GM12878 (cell line): ENCODE results near the gene ISCU. TPM values are rescaled to one million over a fixed set of nuclear protein-coding genes. Genes with fewer than 3 reads are reported as not detected.

Experiments
- ATAC-seq: fragments of 200-7000 bp; cut with Tn5 transposase; 3 replicates; pipeline ENCODE4 v1.9.1; 2020; ENCODE audit warnings: mild to moderate bottlenecking, moderate library complexity
- BruUV-seq: library from RNA; stranded (reverse); fragments of 400-500 nt; replicated peaks from 2 replicates; lab custom pipeline; 2021; lab: Mats Ljungman, UMichigan
- CTCF ChIA-PET: fragments of 300-600 bp; sonication (Branson Sonifier 250); formaldehyde crosslinking; extraction: SDS; loops from one replicate; lab custom pipeline; 2021; ENCODE audit warnings: inconsistent platforms; lab: Yijun Ruan, JAX
- POLR2A ChIA-PET: fragments of 350-600 bp; formaldehyde crosslinking; extraction: SDS; loops from one replicate; lab custom pipeline; 2021; ENCODE audit warnings: inconsistent platforms; lab: Charles Lee
- RAD21 ChIA-PET: fragments of 300-600 bp; sonication (Branson Sonifier 250); formaldehyde crosslinking; loops from one replicate; lab custom pipeline; 2023; ENCODE audit warnings: antibody characterized with exemption; ENCODE audit not compliant: unreplicated experiment; lab: Charles Lee
- SMC1A ChIA-PET: fragments of 300-600 bp; sonication (Branson Sonifier 250); formaldehyde crosslinking; loops from one replicate; lab custom pipeline; 2023; ENCODE audit not compliant: unreplicated experiment, uncharacterized antibody; lab: Charles Lee
- DNase-seq: peaks from one replicate; pipeline ENCODE4 v3.0.0-alpha.2; 2011; ENCODE audit warnings: low read depth, low spot score
- FAIRE-seq: peaks from 3 replicates; lab custom pipeline; 2011; peaks lifted over from hg19 to GRCh38; lab: Jason Lieb, UNC
- H2AFZ ChIP-seq: 2 replicates; pipeline ENCODE4 v1.6.0; 2011; ENCODE audit warnings: low read depth, low read length, control low read depth; ENCODE audit not compliant: control insufficient read depth
- H3K27ac ChIP-seq: 2 replicates; pipeline ENCODE4 v1.5.1; 2011; ENCODE audit warnings: control low read depth; ENCODE audit not compliant: control insufficient read depth, insufficient read depth
- H3K27me3 ChIP-seq, 2 experiments: replicated peaks in 1 of 2; 2 replicates each; pipeline versions ENCODE4 v1.6.0 to v1.6.1; 2011; ENCODE audit warnings: low read length in 1 of 2; ENCODE audit not compliant: control insufficient read depth in 2 of 2, insufficient read depth in 2 of 2
- H3K36me3 ChIP-seq, 2 experiments: 2 replicates each; pipeline ENCODE4 v1.5.1; 2011; ENCODE audit warnings: low read length in 1 of 2; ENCODE audit not compliant: control insufficient read depth in 2 of 2, insufficient read depth in 2 of 2
- H3K4me1 ChIP-seq: 2 replicates; pipeline ENCODE4 v1.6.1; 2011; ENCODE audit warnings: mild to moderate bottlenecking, low read length, moderate library complexity, mixed read lengths; ENCODE audit not compliant: control insufficient read depth, insufficient read depth
- H3K4me2 ChIP-seq: 2 replicates; pipeline ENCODE4 v1.6.0; 2011; ENCODE audit warnings: control low read depth; ENCODE audit not compliant: control insufficient read depth, insufficient read depth
- H3K4me3 ChIP-seq: fragments of 200-600 bp; sonication (generic); 2 replicates; pipeline ENCODE4 v1.5.1; 2016
- H3K79me2 ChIP-seq: 2 replicates; pipeline ENCODE4 v1.6.0; 2011; ENCODE audit warnings: low read length; ENCODE audit not compliant: control insufficient read depth, insufficient read depth
- H3K9ac ChIP-seq: 2 replicates; pipeline ENCODE4 v1.8.0; 2011; ENCODE audit warnings: low read length, control low read depth, mixed read lengths; ENCODE audit not compliant: control insufficient read depth, insufficient read depth
- H3K9me3 ChIP-seq: replicated peaks from 3 replicates; pipeline ENCODE4 v1.5.1; 2011; ENCODE audit warnings: mild to moderate bottlenecking, low read length; ENCODE audit not compliant: control insufficient read depth, insufficient read depth
- H4K20me1 ChIP-seq: 2 replicates; pipeline ENCODE4 v1.6.0; 2011; ENCODE audit not compliant: control insufficient read depth, insufficient read depth
- BCL3 ChIP-seq: IDR thresholded peaks from 2 replicates; pipeline ENCODE4 v1.6.1; 2011; ENCODE audit warnings: borderline replicate concordance, low read depth, mild to moderate bottlenecking, moderate library complexity, low read length; ENCODE audit not compliant: insufficient read depth, poor library complexity, severe bottlenecking
- BHLHE40 ChIP-seq, 2 experiments: fragments of 450-650 bp in 1 of 2; IDR thresholded peaks; 2 replicates each; pipeline ENCODE4 v1.6.1; 2011 to 2017; ENCODE audit warnings: low read depth in 2 of 2, borderline replicate concordance in 1 of 2, improper control_type of control experiment in 1 of 2, low read length in 1 of 2, mild to moderate bottlenecking in 1 of 2
- CBFB ChIP-seq: IDR thresholded peaks from 2 replicates; pipeline ENCODE4 v1.6.1; 2016; ENCODE audit warnings: antibody characterized with exemption, low read depth
- EZH2 ChIP-seq: IDR thresholded peaks from 2 replicates; pipeline ENCODE4 v1.6.1; 2012; ENCODE audit warnings: low read depth, mild to moderate bottlenecking, control low read depth, inconsistent platforms, low read length, borderline replicate concordance; ENCODE audit not compliant: control insufficient read depth
- GATAD2B ChIP-seq: fragments of 450-650 bp; conservative IDR thresholded peaks from 2 replicates; pipeline ENCODE4 v1.6.1; 2017; ENCODE audit warnings: low read depth, mild to moderate bottlenecking, moderate library complexity
- HDAC2 ChIP-seq: fragments of 200-600 bp; sonication (generic); IDR thresholded peaks from 2 replicates; pipeline ENCODE4 v1.6.1; 2017
- HSF1 ChIP-seq: fragments of 150-350 bp; IDR thresholded peaks from 2 replicates; pipeline ENCODE4 v1.6.1; 2014; ENCODE audit warnings: mild to moderate bottlenecking, low read depth, low read length
- MEF2A ChIP-seq: IDR thresholded peaks from 2 replicates; pipeline ENCODE4 v1.6.1; 2011; ENCODE audit warnings: low read depth, mild to moderate bottlenecking, low read length, moderate library complexity; ENCODE audit not compliant: insufficient read depth
- MYB ChIP-seq: fragments of 150-350 bp; IDR thresholded peaks from 2 replicates; pipeline ENCODE4 v1.6.1; 2014; ENCODE audit warnings: mild to moderate bottlenecking, low read depth, low read length, borderline replicate concordance
- MYC ChIP-seq: IDR thresholded peaks from 2 replicates; pipeline ENCODE4 v1.6.1; 2011; ENCODE audit warnings: mild to moderate bottlenecking, low read length, moderate library complexity, inconsistent platforms; ENCODE audit not compliant: insufficient read depth, insufficient replicate concordance, insufficient read length, severe bottlenecking
- POLR2A ChIP-seq: IDR thresholded peaks from 2 replicates; pipeline ENCODE4 v1.6.1; 2011; ENCODE audit warnings: low read depth, mild to moderate bottlenecking, low read length
- POLR2AphosphoS2 ChIP-seq: IDR thresholded peaks from 2 replicates; pipeline ENCODE4 v1.6.1; 2011; ENCODE audit warnings: low read depth, mild to moderate bottlenecking, low read length, improper control_type of control experiment, moderate library complexity
- TAF1 ChIP-seq: IDR thresholded peaks from 2 replicates; pipeline ENCODE4 v1.6.1; 2011; ENCODE audit warnings: mild to moderate bottlenecking, low read depth, low read length, borderline replicate concordance
- WRNIP1 ChIP-seq: IDR thresholded peaks from 2 replicates; pipeline ENCODE4 v1.6.1; 2011; ENCODE audit warnings: low read depth, low read length, improper control_type of control experiment, borderline replicate concordance
- WGBS: methylation state at CpG from one replicate; pipeline ENCODE4 v1.1.6; 2016; ENCODE audit warnings: low lambda C conversion rate; ENCODE audit not compliant: insufficient replicate concordance, insufficient coverage; ENCODE audit errors: missing lambda C conversion rate; 5-methylcytosine and 5-hydroxymethylcytosine counted together
- in situ Hi-C: fragments of 300-500 bp; cut with MboI; formaldehyde crosslinking; loops from 9 replicates; pipeline ENCODE4 v1.14.3; 2018; ENCODE audit warnings: mixed read lengths
- intact Hi-C: fragments of 100-400 bp; cut with micrococcal nuclease; formaldehyde crosslinking; loops from one replicate; pipeline ENCODE4 v1.14.2; 2022; ENCODE audit not compliant: unreplicated experiment
- polyA plus RNA-seq, 11 experiments: library from polyadenylated mRNA; depleted of rRNA in 4 of 11; unstranded in 6 of 11; stranded (reverse) in 5 of 11; fragments of >200 nt; fragmentation: Nextera tagmentation in 4 of 11; fragmentation: Illumina TruSeq in 1 of 11; extraction: Ambion mirVana in 4 of 11; extraction: Trizol in 1 of 11; gene quantifications; 1 replicate in 1 of 11; 2 replicates in 10 of 11; pipeline versions ENCODE4 v1.2.1 to v1.2.3, GENCODE V29; 2011 to 2016; ENCODE audit warnings: inconsistent platforms in 2 of 11, missing spikeins in 2 of 11, low read depth in 1 of 11
- total RNA-seq, 4 experiments: library from RNA; depleted of rRNA in 3 of 4; stranded (reverse); fragments of >200 nt in 3 of 4; fragmentation: Illumina TruSeq in 1 of 4; extraction: Trizol in 1 of 4; gene quantifications; 2 replicates each; pipeline versions ENCODE4 v1.2.1 to v1.2.3, GENCODE V29; 2013 to 2021

The ISCU gene
- total and polyA plus RNA-seq, 10 of the 15 experiments (the other 5 are each of a cell fraction or from before 2014, with no cell fraction given): 32.8 to 260 (median 127) TPM

- POLR2A ChIA-PET: interaction anchor here (0.6 to 14.2 kb wide), 5 partner anchors 10 to 58 kb away, joined by 3 to 199 read pairs (median 4); partner anchors contain the start of genes SART3 and SELPLG
- Histone ChIP-seq H3K36me3 (no peaks in the 10 kb centered on the region), H4K20me1 (no peaks in the 10 kb centered on the region), H3K27ac (no peak overlapping the region), H3K4me1 (peaks cover 38% of the 10 kb centered on the region), H3K27me3 (no peaks in the 10 kb centered on the region), H3K9me3 (no peaks in the 10 kb centered on the region; the same call in 2 of the 3 replicates), H2AFZ (no peak overlapping the region), H3K4me3 (no peak overlapping the region), H3K79me2 (no peaks in the 10 kb centered on the region), H3K4me2 (no peak overlapping the region), H3K9ac (no peak overlapping the region)
- TF ChIP-seq TAF1: no peak
- no peak for TF ChIP-seq BHLHE40 (IDR thresholded peaks at IDR 0.05; ENCODE audit: borderline replicate concordance in 1 of 2, low read depth in 2 of 2, low read length in 1 of 2)
- RAD21 ChIA-PET: interaction anchor here (2.1 to 23.0 kb wide), 3 partner anchors 9 to 57 kb away, joined by 9 to 633 read pairs (median 413); partner anchors contain the start of gene SELPLG
- SMC1A ChIA-PET: interaction anchor here (1.0 to 26.5 kb wide), 9 partner anchors 8 to 226 kb away, joined by 3 to 718 read pairs (median 8); partner anchors contain the start of gene SELPLG
- FAIRE-seq (no peak), ATAC-seq (no peak), DNase-seq (no peak)
- no TSS peak for BruUV-seq
- in situ Hi-C loops: no loop called here
- intact Hi-C loops: no loop called here
- CTCF ChIA-PET: interaction anchor here (1.0 to 21.5 kb wide), 5 partner anchors 8 to 227 kb away, joined by 3 to 866 read pairs (median 7); no protein-coding TSS in a partner anchor
Measured at GRCh38 chr12:108577458-108577857, 15.1 kb downstream of the ISCU start.

DNA sequence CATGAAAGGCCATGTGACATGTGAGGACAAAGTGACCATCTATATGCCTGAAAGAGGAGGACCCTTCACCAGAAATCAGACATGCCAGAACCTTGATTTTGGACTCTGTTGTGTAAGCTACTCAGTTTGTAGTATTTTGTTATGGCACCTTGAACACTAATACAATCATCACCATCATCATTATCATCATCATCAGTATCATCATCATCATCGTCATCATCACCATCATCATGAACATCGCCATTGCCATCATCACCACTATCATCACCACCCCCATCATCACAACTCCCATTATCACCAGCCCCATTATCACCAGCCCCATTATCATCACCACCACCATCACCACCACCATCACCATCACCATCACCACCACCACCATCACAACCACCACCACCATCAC is 15.9 kb downstream of the ISCU start:
- SMC1A ChIA-PET: interaction anchor here (1.0 to 26.5 kb wide), 5 partner anchors 10 to 56 kb away, joined by 3 to 718 read pairs (median 4); partner anchors contain the start of gene SELPLG
- no peak for FAIRE-seq
- DNase-seq: no peak
- Histone ChIP-seq H3K36me3 (no peaks in the 10 kb centered on the region), H3K4me2 (no peak overlapping the region), H2AFZ (no peak overlapping the region), H3K4me1 (peaks cover 30% of the 10 kb centered on the region), H3K27me3 (no peaks in the 10 kb centered on the region), H3K9me3 (no peaks in the 10 kb centered on the region; the same call in 2 of the 3 replicates), H3K79me2 (no peaks in the 10 kb centered on the region), H3K27ac (no peak overlapping the region), H3K9ac (no peak overlapping the region), H4K20me1 (no peaks in the 10 kb centered on the region), H3K4me3 (no peak overlapping the region)
- RAD21 ChIA-PET: interaction anchor here (2.1 to 20.0 kb wide), 2 partner anchors 10 to 37 kb away, joined by 9 to 633 read pairs; no protein-coding TSS in a partner anchor
- CTCF ChIA-PET: interaction anchor here (1.0 to 21.5 kb wide), 3 partner anchors 9 to 38 kb away, joined by 3 to 866 read pairs (median 7); no protein-coding TSS in a partner anchor
- no TSS peak for BruUV-seq
- ATAC-seq: no peak
- 100% methylated on average over 2 of the region's 2 CpGs for WGBS
- intact Hi-C loops: no loop called here
- POLR2A ChIA-PET: interaction anchor here (1.9 to 3.8 kb wide), 2 partner anchors 36 to 39 kb away, joined by 4 to 31 read pairs; no protein-coding TSS in a partner anchor
- in situ Hi-C loops: no loop called here
- TF ChIP-seq POLR2A (no peak), GATAD2B (no peak), HSF1 (no peak), MEF2A (no peak), POLR2AphosphoS2 (no peak), WRNIP1 (no peak), MYC (no peak), HDAC2 (no peak), CBFB (no peak), MYB (no peak), EZH2 (no peak), BCL3 (no peak)
